ENCODE measurements around the gene AQP2.

- TF ChIP-seq, protein P1, sequence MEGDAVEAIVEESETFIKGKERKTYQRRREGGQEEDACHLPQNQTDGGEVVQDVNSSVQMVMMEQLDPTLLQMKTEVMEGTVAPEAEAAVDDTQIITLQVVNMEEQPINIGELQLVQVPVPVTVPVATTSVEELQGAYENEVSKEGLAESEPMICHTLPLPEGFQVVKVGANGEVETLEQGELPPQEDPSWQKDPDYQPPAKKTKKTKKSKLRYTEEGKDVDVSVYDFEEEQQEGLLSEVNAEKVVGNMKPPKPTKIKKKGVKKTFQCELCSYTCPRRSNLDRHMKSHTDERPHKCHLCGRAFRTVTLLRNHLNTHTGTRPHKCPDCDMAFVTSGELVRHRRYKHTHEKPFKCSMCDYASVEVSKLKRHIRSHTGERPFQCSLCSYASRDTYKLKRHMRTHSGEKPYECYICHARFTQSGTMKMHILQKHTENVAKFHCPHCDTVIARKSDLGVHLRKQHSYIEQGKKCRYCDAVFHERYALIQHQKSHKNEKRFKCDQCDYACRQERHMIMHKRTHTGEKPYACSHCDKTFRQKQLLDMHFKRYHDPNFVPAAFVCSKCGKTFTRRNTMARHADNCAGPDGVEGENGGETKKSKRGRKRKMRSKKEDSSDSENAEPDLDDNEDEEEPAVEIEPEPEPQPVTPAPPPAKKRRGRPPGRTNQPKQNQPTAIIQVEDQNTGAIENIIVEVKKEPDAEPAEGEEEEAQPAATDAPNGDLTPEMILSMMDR (CRISPR knock-in tag; IDR thresholded peaks at IDR 0.05) = peak; percentile 44
- no peak for TF ChIP-seq RAD21 (CRISPR knock-in tag; IDR thresholded peaks at IDR 0.05)
- no peak for TF ChIP-seq TCF12 (IDR thresholded peaks at IDR 0.05)
- TF ChIP-seq TCF12 (CRISPR knock-in tag; IDR thresholded peaks at IDR 0.05) = no peak
These were observed 17.9 kb downstream of the AQP2 start for GRCh38 chr12:49968471-49968870.

Data from HepG2 (cell line).